B cell (primary cell): Measurements from ENCODE around the gene DRC1.

ENCODE experiments used
- EZH2 ChIP-seq: IDR thresholded peaks from 2 replicates; pipeline ENCODE4 v1.6.1; 2012; ENCODE audit warnings: borderline replicate concordance, low read depth, mild to moderate bottlenecking, moderate library complexity, low read length; ENCODE audit not compliant: insufficient read depth, poor library complexity, severe bottlenecking
- TF ChIP-seq, protein P1 (sequence below): fragments of 200-600 bp; IDR thresholded peaks from one replicate; pipeline ENCODE4 v1.8.0; 2022; ENCODE audit warnings: antibody characterized with exemption, mild to moderate bottlenecking

DNA sequence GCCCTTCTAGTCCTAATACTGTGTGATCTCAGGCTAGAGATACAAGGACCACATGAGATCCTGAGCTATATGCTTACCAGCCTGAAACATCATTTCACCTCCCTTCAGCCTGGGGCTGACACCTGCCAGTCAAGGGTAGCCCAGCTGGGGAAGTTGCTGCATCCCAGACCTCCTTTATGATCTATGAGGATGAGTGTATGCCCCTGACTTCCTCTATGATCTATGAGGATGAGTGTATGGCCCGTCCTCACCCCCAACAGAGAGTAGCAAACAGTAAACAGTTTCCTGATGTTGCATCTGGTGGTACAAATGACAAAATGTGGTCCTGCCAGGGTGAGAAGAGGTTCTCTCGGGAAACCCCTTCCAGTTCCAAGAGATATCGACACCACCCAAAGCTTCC is 85.1 kb downstream of the DRC1 start:
- TF ChIP-seq, protein P1, sequence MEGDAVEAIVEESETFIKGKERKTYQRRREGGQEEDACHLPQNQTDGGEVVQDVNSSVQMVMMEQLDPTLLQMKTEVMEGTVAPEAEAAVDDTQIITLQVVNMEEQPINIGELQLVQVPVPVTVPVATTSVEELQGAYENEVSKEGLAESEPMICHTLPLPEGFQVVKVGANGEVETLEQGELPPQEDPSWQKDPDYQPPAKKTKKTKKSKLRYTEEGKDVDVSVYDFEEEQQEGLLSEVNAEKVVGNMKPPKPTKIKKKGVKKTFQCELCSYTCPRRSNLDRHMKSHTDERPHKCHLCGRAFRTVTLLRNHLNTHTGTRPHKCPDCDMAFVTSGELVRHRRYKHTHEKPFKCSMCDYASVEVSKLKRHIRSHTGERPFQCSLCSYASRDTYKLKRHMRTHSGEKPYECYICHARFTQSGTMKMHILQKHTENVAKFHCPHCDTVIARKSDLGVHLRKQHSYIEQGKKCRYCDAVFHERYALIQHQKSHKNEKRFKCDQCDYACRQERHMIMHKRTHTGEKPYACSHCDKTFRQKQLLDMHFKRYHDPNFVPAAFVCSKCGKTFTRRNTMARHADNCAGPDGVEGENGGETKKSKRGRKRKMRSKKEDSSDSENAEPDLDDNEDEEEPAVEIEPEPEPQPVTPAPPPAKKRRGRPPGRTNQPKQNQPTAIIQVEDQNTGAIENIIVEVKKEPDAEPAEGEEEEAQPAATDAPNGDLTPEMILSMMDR = no peak
- TF ChIP-seq EZH2 = no peak
